Lower leg skin (tissue), 4 donors: ENCODE data around the gene TRIM44. TPM values are rescaled to one million over a fixed set of nuclear protein-coding genes. Genes with fewer than 3 reads are reported as not detected.

Experiments used
- DNase-seq, 2 donors: peaks; one replicate each; pipeline ENCODE4 v3.0.0-alpha.2; 2019; ENCODE audit warnings: low spot score in 2 of 2
- H3K4me3 ChIP-seq: fragments of 200-600 bp; sonication (generic); 2 replicates; pipeline ENCODE4 v1.5.1; 2017; ENCODE audit warnings: mild to moderate bottlenecking, low read depth; ENCODE audit not compliant: poor library complexity, severe bottlenecking
- CTCF ChIP-seq, 3 donors: fragments of 450-650 bp; IDR thresholded peaks; one replicate each; pipeline ENCODE4 v1.5.1; 2016; ENCODE audit warnings: antibody characterized with exemption in 3 of 3, mild to moderate bottlenecking in 3 of 3, moderate library complexity in 2 of 3
- POLR2A ChIP-seq, 2 donors: fragments of 450-650 bp; IDR thresholded peaks; one replicate each; pipeline ENCODE4 v1.6.1; 2016 to 2017; ENCODE audit warnings: antibody characterized with exemption in 2 of 2, mild to moderate bottlenecking in 1 of 2, moderate library complexity in 1 of 2
- WGBS, 2 donors: methylation state at CpG; one replicate each; pipeline ENCODE4 v1.1.5; 2018; 5-methylcytosine and 5-hydroxymethylcytosine counted together
- intact Hi-C: fragments of 100-400 bp; cut with DNase I; formaldehyde crosslinking; loops from one replicate; pipeline ENCODE4 v1.15.0; 2023; ENCODE audit warnings: low total_unique reads
- total RNA-seq, 4 donors: library from RNA; depleted of rRNA; stranded (reverse); fragments of >200 nt; gene quantifications; one replicate each; pipeline ENCODE4 v1.1.0, GENCODE V29; 2016

TRIM44 gene
- total RNA-seq, 4 donors from 2014 or later = 9.6 to 29.3 (median 23.8) TPM

- no peak for TF ChIP-seq CTCF (IDR thresholded peaks at IDR 0.05)
- no peak for TF ChIP-seq POLR2A (IDR thresholded peaks at IDR 0.05)
- intact Hi-C loops = no loop called here
Observed at GRCh38 chr11:35802672-35803071, 140.1 kb downstream of the TRIM44 start.

GRCh38 chr11:35803115-35803514, 140.5 kb downstream of the TRIM44 start:
- TF ChIP-seq CTCF (IDR thresholded peaks at IDR 0.05) (no peak), POLR2A (IDR thresholded peaks at IDR 0.05) (no peak)
- 55 to 56% methylated on average over 3 of the region's 3 CpGs for WGBS, 2 donors
- no peak overlapping the region for H3K4me3 ChIP-seq
- intact Hi-C loops = no loop called here
- DNase-seq = no peak

More at GRCh38 chr11:35802672-35803071, 140.1 kb downstream of the TRIM44 start:
- DNase-seq = no peak
- no peak overlapping the region for H3K4me3 ChIP-seq
- WGBS, 2 donors = 60 to 71% methylated on average over 3 of the region's 3 CpGs

- intact Hi-C loops = no loop called here
- no peak for DNase-seq
- no peak for TF ChIP-seq POLR2A (IDR thresholded peaks at IDR 0.05)
- no peak for TF ChIP-seq CTCF (IDR thresholded peaks at IDR 0.05)
- no peak overlapping the region for H3K4me3 ChIP-seq
- 52 to 53% methylated on average over 3 of the region's 3 CpGs for WGBS, 2 donors
Observed at GRCh38 chr11:35804451-35805040, 142.0 kb downstream of the TRIM44 start.

GRCh38 chr11:35809561-35809960, 147.0 kb downstream of the TRIM44 start:
- TF ChIP-seq POLR2A (IDR thresholded peaks at IDR 0.05) (no peak), CTCF (IDR thresholded peaks at IDR 0.05) (no peak)
- 72 to 74% methylated on average over 4 of the region's 4 CpGs for WGBS, 2 donors
- no peak overlapping the region for H3K4me3 ChIP-seq
- intact Hi-C loops = no loop called here
- DNase-seq = no peak

GRCh38 chr11:35810045-35810645, 147.6 kb downstream of the TRIM44 start:
- TF ChIP-seq CTCF (IDR thresholded peaks at IDR 0.05) (no peak), POLR2A (IDR thresholded peaks at IDR 0.05) (no peak)
- intact Hi-C loops = loop anchor here (10.0 kb wide), 1 partner anchor 195 kb away; the partner anchor contains the start of gene FJX1
- 45 to 50% methylated on average over 2 of the region's 2 CpGs for WGBS, 2 donors
- no peak overlapping the region for H3K4me3 ChIP-seq
- no peak for DNase-seq
